NCI-H510A (cell line): ENCODE results near the gene ULBP1.
"Not testable (repeated sequence)": the region's sequence is repeated elsewhere in the genome, so short reads cannot be mapped to it uniquely, and the experiment has no call there.

Experiments used
- DNase-seq: peaks from one replicate; lab custom pipeline; 2025; lab: John Stamatoyannopoulos, UW

ULBP1 gene

GRCh38 chr6:150005761-150006651, 42.3 kb downstream of the ULBP1 start:
- DNase-seq, result no peak

GRCh38 chr6:150006961-150007464, 43.3 kb downstream of the ULBP1 start:
- DNase-seq, result no peak

GRCh38 chr6:150008588-150008987, 44.8 kb downstream of the ULBP1 start:
- no peak for DNase-seq

- not testable (repeated sequence) for DNase-seq
Measured at GRCh38 chr6:150012846-150013784, 49.4 kb downstream of the ULBP1 start.

GRCh38 chr6:150013785-150014622, 50.3 kb downstream of the ULBP1 start:
- DNase-seq, result not testable (repeated sequence)

GRCh38 chr6:150014623-150015280, 51.0 kb downstream of the ULBP1 start:
- not testable (repeated sequence) for DNase-seq

- not testable (repeated sequence) for DNase-seq
Measured at GRCh38 chr6:150015281-150016001, 51.7 kb downstream of the ULBP1 start.

- no peak for DNase-seq
Measured at GRCh38 chr6:150016324-150017185, 52.8 kb downstream of the ULBP1 start.

- not testable (repeated sequence) for DNase-seq
Measured at GRCh38 chr6:150017186-150017521, 53.4 kb downstream of the ULBP1 start.

- DNase-seq, result no peak
Measured at GRCh38 chr6:150018846-150019580, 55.3 kb downstream of the ULBP1 start.

GRCh38 chr6:150021870-150022269, 58.1 kb downstream of the ULBP1 start:
- not testable (repeated sequence) for DNase-seq
